HG03354 (cell line): ENCODE results near the gene NELL1.

Experiments
- ATAC-seq: cut with Tn5 transposase; IDR thresholded peaks from one replicate; pipeline ENCODE4 v1.9.1; 2021; ENCODE audit warnings: mild to moderate bottlenecking; ENCODE audit not compliant: unreplicated experiment, poor library complexity, severe bottlenecking

The NELL1 gene

GRCh38 chr11:20760811-20761210, 91.4 kb downstream of the NELL1 start:
- no peak for ATAC-seq

- ATAC-seq: no peak
Measured at GRCh38 chr11:20762116-20762844, 92.9 kb downstream of the NELL1 start.

DNA sequence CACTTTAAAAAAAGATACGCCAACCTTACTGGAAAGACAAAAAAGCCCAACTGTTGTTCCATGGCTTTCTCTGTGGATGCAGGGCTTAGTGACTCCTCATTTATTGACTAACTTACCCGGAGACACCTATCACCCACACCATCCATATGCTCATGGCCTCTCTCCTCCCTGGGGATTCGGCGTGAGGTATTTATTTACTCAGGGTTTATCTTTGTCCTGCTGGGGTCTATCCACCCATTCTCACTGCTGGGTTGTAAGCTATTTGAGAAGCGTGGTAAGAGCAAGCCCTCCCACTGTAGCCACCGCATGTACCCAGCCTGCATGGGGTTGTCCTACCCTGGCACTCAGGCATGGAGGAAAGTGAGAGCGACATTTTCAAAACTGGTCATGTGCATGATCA, 93.6 kb downstream of the NELL1 start:
- no peak for ATAC-seq

GRCh38 chr11:20770414-20770946, 101.1 kb downstream of the NELL1 start:
- no peak for ATAC-seq

GRCh38 chr11:20771026-20771425, 101.6 kb downstream of the NELL1 start:
- ATAC-seq: no peak

GRCh38 chr11:20771681-20772080, 102.3 kb downstream of the NELL1 start:
- ATAC-seq: no peak

DNA sequence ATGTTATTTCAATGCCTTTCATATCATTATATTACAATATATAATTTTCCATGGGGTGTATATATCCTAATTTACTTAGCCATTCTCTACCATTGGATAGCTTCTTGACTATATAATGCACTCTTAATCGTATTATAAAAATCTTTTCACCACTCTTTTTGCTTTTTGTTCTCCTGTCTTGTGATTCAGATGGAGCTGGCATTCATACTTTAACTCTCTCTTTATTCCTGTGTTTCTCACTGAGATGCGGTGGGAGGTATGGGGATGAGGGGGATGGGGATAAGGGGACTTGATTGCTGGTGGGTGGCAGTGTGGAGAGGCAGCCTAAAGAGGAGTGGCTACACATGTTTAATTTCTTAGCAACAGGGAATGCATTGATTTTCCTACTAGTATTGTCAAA, 105.9 kb downstream of the NELL1 start:
- ATAC-seq: no peak

GRCh38 chr11:20782775-20783174, 113.4 kb downstream of the NELL1 start:
- no peak for ATAC-seq

- ATAC-seq: no peak
Measured at GRCh38 chr11:20783220-20783619, 113.8 kb downstream of the NELL1 start.

DNA sequence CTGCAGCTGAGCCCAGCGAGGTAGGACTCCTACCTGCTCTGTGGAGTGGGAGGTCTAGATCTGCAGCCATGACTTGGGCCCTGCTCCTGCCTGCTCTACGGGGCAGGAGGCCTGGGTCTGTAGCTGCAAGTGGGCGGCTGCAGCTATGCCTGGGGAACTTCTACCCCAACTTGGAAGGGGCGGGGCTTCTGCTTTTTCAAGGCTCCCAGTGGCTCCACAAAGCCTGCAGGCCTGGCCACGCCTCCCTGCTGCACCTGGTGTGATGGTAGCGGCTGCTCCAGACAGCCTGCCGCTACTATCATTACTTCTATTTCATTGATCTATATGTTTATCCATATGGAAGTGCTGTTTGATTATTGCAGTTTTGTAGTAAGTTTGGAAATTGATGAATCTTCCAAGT, 121.2 kb downstream of the NELL1 start:
- no peak for ATAC-seq

GRCh38 chr11:20795005-20795404, 125.6 kb downstream of the NELL1 start:
- ATAC-seq: no peak

DNA sequence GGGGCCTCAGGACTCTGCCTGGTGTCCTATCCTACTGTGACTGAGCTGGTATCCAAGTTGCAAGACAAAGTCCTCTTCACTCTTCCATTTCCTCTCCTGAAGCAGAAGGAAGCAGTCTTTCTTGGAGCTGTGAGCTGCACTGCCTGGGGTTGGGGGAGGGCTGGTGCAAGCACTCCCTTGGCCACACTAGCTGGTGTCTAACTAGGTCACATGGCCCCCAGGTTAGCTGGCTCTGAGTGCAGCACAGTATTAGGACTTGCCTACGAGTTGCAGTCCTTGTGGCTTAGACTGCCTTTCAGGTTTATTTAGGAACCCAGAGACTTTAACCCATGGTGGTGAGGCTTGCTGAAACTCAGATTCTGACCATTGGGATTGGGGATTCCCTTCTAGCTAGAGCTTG, 138.9 kb downstream of the NELL1 start:
- no peak for ATAC-seq

DNA sequence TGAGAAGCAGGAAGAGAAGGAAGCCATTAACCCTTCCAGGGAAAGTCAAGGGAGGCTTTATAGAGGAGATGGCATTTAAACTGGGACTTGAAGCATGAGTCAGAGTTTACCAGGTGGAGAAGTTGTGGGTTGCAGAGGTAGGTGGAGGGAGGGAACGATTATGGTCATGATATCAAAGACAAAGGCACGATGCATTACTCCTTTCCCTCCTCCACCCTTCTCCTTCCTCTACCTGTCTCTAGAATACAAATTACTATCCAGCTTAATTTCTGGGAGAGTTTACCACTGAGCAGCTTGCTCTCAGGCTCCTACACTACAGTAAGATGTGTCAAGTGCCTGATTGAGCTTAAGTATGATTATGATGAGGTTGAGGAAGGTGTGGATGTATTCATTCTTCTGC, 151.7 kb downstream of the NELL1 start:
- ATAC-seq: no peak

DNA sequence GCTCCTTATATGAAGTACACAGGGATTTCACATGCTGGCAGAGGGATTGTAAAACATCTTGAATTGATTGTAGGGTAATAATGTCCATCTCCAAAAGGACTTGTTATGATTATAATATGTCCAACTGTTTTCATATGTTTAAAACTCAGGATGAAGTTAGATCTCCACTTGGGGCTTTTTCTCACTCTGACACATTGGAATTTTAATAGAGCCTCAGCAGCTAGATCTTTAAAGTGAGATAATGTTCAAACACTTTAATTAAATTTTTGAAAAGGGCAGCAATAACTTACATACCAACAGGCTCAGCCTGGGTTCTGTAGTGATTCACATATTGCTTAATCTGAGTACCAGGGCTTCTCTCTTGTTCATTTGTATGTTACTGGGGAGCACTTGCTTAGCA, 152.1 kb downstream of the NELL1 start:
- no peak for ATAC-seq

- ATAC-seq: no peak
Measured at GRCh38 chr11:20824773-20825172, 155.4 kb downstream of the NELL1 start.

DNA sequence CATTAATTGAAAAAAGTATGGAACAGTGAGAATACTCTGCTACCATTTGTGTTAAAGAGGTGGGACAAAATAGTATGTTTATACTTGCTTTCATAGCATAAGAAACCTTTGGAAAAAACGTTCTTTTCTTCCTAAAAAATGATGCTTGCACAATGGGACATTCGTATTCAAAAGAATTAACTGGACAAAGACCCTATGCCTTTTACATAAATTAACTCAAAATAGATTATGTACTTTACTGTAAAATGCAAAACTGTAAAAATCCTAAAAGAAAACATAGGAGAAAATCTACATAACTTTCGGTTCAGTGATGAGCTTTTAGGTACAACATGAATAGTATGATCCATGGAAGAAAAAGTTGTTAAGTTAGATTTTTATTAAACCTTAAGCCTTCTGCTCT, 166.2 kb downstream of the NELL1 start:
- no peak for ATAC-seq

GRCh38 chr11:20839231-20839630, 169.8 kb downstream of the NELL1 start:
- no peak for ATAC-seq

DNA sequence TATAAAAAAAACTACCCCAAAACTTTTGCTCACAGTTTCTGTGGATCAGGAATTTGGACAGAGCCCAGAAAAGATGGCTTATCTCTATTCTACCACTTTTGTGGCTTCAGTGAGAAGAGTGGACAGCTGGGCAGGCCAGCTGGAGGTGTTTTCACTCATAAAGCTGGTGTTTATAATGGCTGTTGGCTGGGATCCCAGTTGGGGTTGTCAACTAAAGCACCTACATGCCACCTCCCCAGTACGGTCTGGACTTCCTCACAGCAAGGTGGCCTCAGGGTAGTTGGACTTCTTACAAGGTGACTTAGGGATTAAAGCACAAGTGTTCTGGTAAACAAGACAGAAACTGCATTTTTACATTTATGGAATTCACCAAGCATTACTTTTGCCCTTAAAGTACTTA, 171.0 kb downstream of the NELL1 start:
- no peak for ATAC-seq

DNA sequence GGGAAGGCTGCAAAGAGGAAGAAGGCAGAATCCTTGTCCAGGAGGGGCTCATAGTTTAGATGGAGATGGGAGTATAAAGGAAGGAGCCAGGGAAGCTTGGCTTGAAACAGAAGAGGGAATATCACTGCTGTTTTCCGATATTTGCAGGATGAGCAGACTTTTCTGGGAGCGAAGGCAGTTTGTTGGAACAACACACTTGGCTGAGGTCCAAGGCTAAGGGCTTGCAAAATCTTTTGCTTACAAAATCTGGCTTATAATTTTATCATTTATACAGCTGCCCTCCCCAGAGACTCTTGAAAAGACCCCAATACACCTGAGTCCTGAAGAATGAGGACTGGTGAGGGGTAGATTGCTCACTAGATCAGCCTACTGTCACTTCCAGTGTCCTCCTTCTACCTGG, 174.8 kb downstream of the NELL1 start:
- ATAC-seq: no peak

DNA sequence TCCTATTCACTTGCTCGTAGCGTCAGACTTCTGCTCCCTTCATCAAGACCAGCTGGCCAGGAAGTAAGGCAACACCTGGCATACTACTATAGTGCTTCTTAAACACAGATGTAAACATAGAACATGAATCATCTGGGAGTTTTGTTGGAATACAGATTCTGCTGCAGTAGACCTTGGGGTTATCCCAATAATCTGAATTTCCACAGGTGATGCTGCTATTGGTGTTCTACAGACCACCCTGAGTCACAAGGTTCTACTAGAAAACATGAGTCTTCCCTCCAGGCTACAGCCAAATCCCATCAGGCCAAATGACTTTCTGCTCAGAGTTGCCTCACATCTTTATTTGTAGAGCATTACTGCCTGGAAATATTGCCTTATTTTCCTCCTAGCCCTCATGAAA, 175.2 kb downstream of the NELL1 start:
- no peak for ATAC-seq

- no peak for ATAC-seq
Measured at GRCh38 chr11:20854215-20854955, 185.0 kb downstream of the NELL1 start.
